Endodermal cell (in vitro differentiated cells): ENCODE results near the gene NUP153. TPM values are rescaled to one million over a fixed set of nuclear protein-coding genes. Genes with fewer than 3 reads are reported as not detected.
"Not testable (repeated sequence)": the region's sequence is repeated elsewhere in the genome, so short reads cannot be mapped to it uniquely, and the experiment has no call there.

ENCODE experiments used
- DNase-seq: peaks from one replicate; pipeline ENCODE4 v3.0.0-alpha.2; 2017
- H3K27ac ChIP-seq: 2 replicates; pipeline ENCODE4 v1.5.1; 2013; ENCODE audit warnings: mild to moderate bottlenecking, low read depth, low read length, moderate library complexity
- H3K27me3 ChIP-seq: 2 replicates; pipeline ENCODE4 v1.6.1; 2013; ENCODE audit warnings: mild to moderate bottlenecking, low read length, moderate library complexity; ENCODE audit not compliant: insufficient read depth, control insufficient read depth, poor library complexity, severe bottlenecking
- H3K36me3 ChIP-seq: 2 replicates; pipeline ENCODE4 v1.7.0; 2013; ENCODE audit warnings: mild to moderate bottlenecking, low read length, moderate library complexity; ENCODE audit not compliant: control insufficient read depth, insufficient read depth
- H3K4me1 ChIP-seq: one replicate; pipeline ENCODE4 v1.7.0; 2013; ENCODE audit warnings: low read length; ENCODE audit not compliant: control insufficient read depth, insufficient read depth
- H3K4me3 ChIP-seq: 2 replicates; pipeline ENCODE4 v1.5.1; 2013; ENCODE audit warnings: mild to moderate bottlenecking, low read length, moderate library complexity
- H3K9ac ChIP-seq: 2 replicates; pipeline ENCODE4 v1.6.1; 2013; ENCODE audit warnings: mild to moderate bottlenecking, low read length, moderate library complexity; ENCODE audit not compliant: poor library complexity, severe bottlenecking; ENCODE audit errors: extremely low read depth
- H3K9me3 ChIP-seq: 2 replicates; pipeline ENCODE4 v1.6.1; 2013; ENCODE audit warnings: mild to moderate bottlenecking, low read length, moderate library complexity; ENCODE audit not compliant: control insufficient read depth
- H3K27ac Mint-ChIP-seq: 2 replicates; pipeline ENCODE4 v1.8.0; 2020; ENCODE audit warnings: mixed read lengths
- H3K27me3 Mint-ChIP-seq: 2 replicates; pipeline ENCODE4 v1.8.0; 2021; ENCODE audit warnings: mild to moderate bottlenecking, mixed read lengths; ENCODE audit not compliant: insufficient read depth
- H3K36me3 Mint-ChIP-seq: 2 replicates; pipeline ENCODE4 v1.8.0; 2020; ENCODE audit warnings: low read depth, mixed read lengths
- H3K4me1 Mint-ChIP-seq: 2 replicates; pipeline ENCODE4 v1.8.0; 2020; ENCODE audit warnings: mixed read lengths
- H3K4me3 Mint-ChIP-seq: 2 replicates; pipeline ENCODE4 v1.8.0; 2020; ENCODE audit warnings: mild to moderate bottlenecking, moderate library complexity, mixed read lengths
- H3K9me3 Mint-ChIP-seq: 2 replicates; pipeline ENCODE4 v1.8.0; 2020; ENCODE audit warnings: mild to moderate bottlenecking, mixed read lengths
- CTCF ChIP-seq: fragments of 200-600 bp; sonication (generic); conservative IDR thresholded peaks from 2 replicates; pipeline ENCODE4 v1.5.0; 2021; ENCODE audit warnings: antibody characterized with exemption, mild to moderate bottlenecking
- WGBS, 2 experiments: methylation state at CpG; one replicate each; pipeline versions ENCODE4 v1.1.5 to v1.1.7; 2013; ENCODE audit warnings: missing lambda C conversion rate in 2 of 2, mixed read lengths in 1 of 2; ENCODE audit not compliant: insufficient coverage in 1 of 2, insufficient read length in 1 of 2; 5-methylcytosine and 5-hydroxymethylcytosine counted together
- total RNA-seq, 2 donors: library from RNA; stranded (reverse); fragmentation: NEBNext Ultra II Directional in 1 of 2; extraction: Animal tissue kit (Norgen Biotek cat#: 25700) in 1 of 2; gene quantifications; 2 replicates in 1 of 2; 3 replicates in 1 of 2; pipeline ENCODE4 v1.2.1, GENCODE V29; 2021

The NUP153 gene
- total RNA-seq, 2 donors from 2014 or later = 58.9 to 69.6 TPM

- 88 to 100% methylated on average over 1 of the region's 1 CpG for WGBS, 2 experiments
- DNase-seq = no peak
- Histone ChIP-seq H3K4me1 (no peaks in the 10 kb centered on the region), H3K9ac (no peak overlapping the region), H3K9me3 (peaks cover 19% of the 10 kb centered on the region), H3K27ac (no peak overlapping the region), H3K4me3 (no peak overlapping the region), H3K27me3 (no peaks in the 10 kb centered on the region), H3K36me3 (no peaks in the 10 kb centered on the region)
- H3K4me3 Mint-ChIP-seq = no peak overlapping the region
- peaks cover 42% of the 10 kb centered on the region for H3K9me3 Mint-ChIP-seq
- no peaks in the 10 kb centered on the region for H3K27me3 Mint-ChIP-seq
- no peaks in the 10 kb centered on the region for H3K36me3 Mint-ChIP-seq
- H3K4me1 Mint-ChIP-seq = no peaks in the 10 kb centered on the region
- H3K27ac Mint-ChIP-seq = no peak overlapping the region
- TF ChIP-seq CTCF = no peak
Observed at GRCh38 chr6:17737704-17738252, 31.1 kb upstream of the NUP153 start.

- DNase-seq, H3K27me3 ChIP-seq, H3K27me3 Mint-ChIP-seq, H3K27ac Mint-ChIP-seq, H3K9ac ChIP-seq, H3K4me3 ChIP-seq, H3K4me3 Mint-ChIP-seq, H3K36me3 ChIP-seq, H3K36me3 Mint-ChIP-seq, H3K27ac ChIP-seq, H3K4me1 ChIP-seq, H3K4me1 Mint-ChIP-seq: not testable (repeated sequence)
- peaks cover 19% of the 10 kb centered on the region for H3K9me3 ChIP-seq
- peaks cover 44% of the 10 kb centered on the region for H3K9me3 Mint-ChIP-seq
- WGBS, 2 experiments = 92% methylated on average over 15 of the region's 27 CpGs; no CpG with 5 or more reads in 1 of the 2 experiments
Observed at GRCh38 chr6:17735311-17735710, 28.6 kb upstream of the NUP153 start.

GRCh38 chr6:17730078-17730704, 23.5 kb upstream of the NUP153 start:
- peak; percentile 6 for DNase-seq
- Histone ChIP-seq H3K9ac (no peak overlapping the region), H3K4me1 (no peaks in the 10 kb centered on the region), H3K4me3 (no peak overlapping the region), H3K36me3 (no peaks in the 10 kb centered on the region), H3K9me3 (no peaks in the 10 kb centered on the region), H3K27ac (no peak overlapping the region), H3K27me3 (no peaks in the 10 kb centered on the region)
- Mint-ChIP-seq H3K4me1 (no peaks in the 10 kb centered on the region), H3K27ac (no peak overlapping the region), H3K36me3 (no peaks in the 10 kb centered on the region), H3K4me3 (no peak overlapping the region), H3K27me3 (no peaks in the 10 kb centered on the region), H3K9me3 (peaks cover 20% of the 10 kb centered on the region)
- TF ChIP-seq CTCF = no peak
- WGBS, 2 experiments = 82 to 91% methylated on average over 1 to 6 of the region's 6 CpGs
